Measurements from ENCODE around the gene SLC28A1.

GRCh38 chr15:84834969-84835368 lies 49.5 kb upstream of the SLC28A1 start:
- TF ChIP-seq, protein P1, sequence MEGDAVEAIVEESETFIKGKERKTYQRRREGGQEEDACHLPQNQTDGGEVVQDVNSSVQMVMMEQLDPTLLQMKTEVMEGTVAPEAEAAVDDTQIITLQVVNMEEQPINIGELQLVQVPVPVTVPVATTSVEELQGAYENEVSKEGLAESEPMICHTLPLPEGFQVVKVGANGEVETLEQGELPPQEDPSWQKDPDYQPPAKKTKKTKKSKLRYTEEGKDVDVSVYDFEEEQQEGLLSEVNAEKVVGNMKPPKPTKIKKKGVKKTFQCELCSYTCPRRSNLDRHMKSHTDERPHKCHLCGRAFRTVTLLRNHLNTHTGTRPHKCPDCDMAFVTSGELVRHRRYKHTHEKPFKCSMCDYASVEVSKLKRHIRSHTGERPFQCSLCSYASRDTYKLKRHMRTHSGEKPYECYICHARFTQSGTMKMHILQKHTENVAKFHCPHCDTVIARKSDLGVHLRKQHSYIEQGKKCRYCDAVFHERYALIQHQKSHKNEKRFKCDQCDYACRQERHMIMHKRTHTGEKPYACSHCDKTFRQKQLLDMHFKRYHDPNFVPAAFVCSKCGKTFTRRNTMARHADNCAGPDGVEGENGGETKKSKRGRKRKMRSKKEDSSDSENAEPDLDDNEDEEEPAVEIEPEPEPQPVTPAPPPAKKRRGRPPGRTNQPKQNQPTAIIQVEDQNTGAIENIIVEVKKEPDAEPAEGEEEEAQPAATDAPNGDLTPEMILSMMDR (IDR thresholded peaks at IDR 0.05; ENCODE audit: borderline replicate concordance, extremely low read depth, low read length, poor library complexity, severe bottlenecking): no peak
- no peak for TF ChIP-seq EZH2 (IDR thresholded peaks at IDR 0.05; ENCODE audit: borderline replicate concordance, low read depth, low read length, severe bottlenecking)

Data from DND-41 (cell line).